HG03196 (cell line): ENCODE data around the gene PDE3A.

Experiments used
- ATAC-seq: cut with Tn5 transposase; IDR thresholded peaks from one replicate; pipeline ENCODE4 v1.9.1; 2021; ENCODE audit not compliant: unreplicated experiment

PDE3A gene

GRCh38 chr12:20453756-20454310 is 85.5 kb downstream of the PDE3A start:
- no peak for ATAC-seq

GRCh38 chr12:20455001-20455706 is 86.8 kb downstream of the PDE3A start:
- no peak for ATAC-seq

GRCh38 chr12:20457582-20457981 is 89.2 kb downstream of the PDE3A start:
- ATAC-seq, result no peak

GRCh38 chr12:20458011-20458410 is 89.7 kb downstream of the PDE3A start:
- no peak for ATAC-seq

- ATAC-seq, result no peak
These were observed 91.6 kb downstream of the PDE3A start for GRCh38 chr12:20459920-20460319.

GRCh38 chr12:20460956-20461355 is 92.6 kb downstream of the PDE3A start:
- ATAC-seq, result no peak

GRCh38 chr12:20463913-20464524 is 95.7 kb downstream of the PDE3A start:
- ATAC-seq, result no peak

GRCh38 chr12:20469300-20469699 is 101.0 kb downstream of the PDE3A start:
- ATAC-seq, result no peak

- no peak for ATAC-seq
These were observed 101.4 kb downstream of the PDE3A start for GRCh38 chr12:20469756-20470155.

- no peak for ATAC-seq
These were observed 103.9 kb downstream of the PDE3A start for GRCh38 chr12:20472102-20472782.

GRCh38 chr12:20473133-20473532 is 104.8 kb downstream of the PDE3A start:
- no peak for ATAC-seq

GRCh38 chr12:20474016-20474415 is 105.7 kb downstream of the PDE3A start:
- ATAC-seq, result no peak

- no peak for ATAC-seq
These were observed 106.1 kb downstream of the PDE3A start for GRCh38 chr12:20474443-20474842.

GRCh38 chr12:20475542-20475941 is 107.2 kb downstream of the PDE3A start:
- ATAC-seq, result no peak

- no peak for ATAC-seq
These were observed 108.2 kb downstream of the PDE3A start for GRCh38 chr12:20476551-20476950.

- no peak for ATAC-seq
These were observed 108.9 kb downstream of the PDE3A start for GRCh38 chr12:20477255-20477654.

- no peak for ATAC-seq
These were observed 109.3 kb downstream of the PDE3A start for GRCh38 chr12:20477672-20478071.

GRCh38 chr12:20482491-20483054 is 114.2 kb downstream of the PDE3A start:
- no peak for ATAC-seq

GRCh38 chr12:20483776-20484175 is 115.4 kb downstream of the PDE3A start:
- ATAC-seq, result no peak

- ATAC-seq, result no peak
These were observed 117.9 kb downstream of the PDE3A start for GRCh38 chr12:20486233-20486632.

- ATAC-seq, result no peak
These were observed 119.2 kb downstream of the PDE3A start for GRCh38 chr12:20487519-20487918.

GRCh38 chr12:20489645-20490044 is 121.3 kb downstream of the PDE3A start:
- no peak for ATAC-seq
